SK-N-SH (cell line): Measurements from ENCODE around the gene PKD1.
A peak's percentile ranks its signal among the peaks of the same experiment; 100 is the strongest.

ENCODE experiments used
- ELF1 ChIP-seq: IDR thresholded peaks from 2 replicates; pipeline ENCODE4 v1.4.0; 2012
- EP300 ChIP-seq, 2 experiments: IDR thresholded peaks; 2 replicates each; pipeline versions ENCODE4 v1.4.0 to v1.6.1; 2012; ENCODE audit warnings: borderline replicate concordance in 1 of 2, low read depth in 1 of 2, low read length in 1 of 2
- EZH2phosphoT487 ChIP-seq: fragments of 200-600 bp; sonication (generic); IDR thresholded peaks from 2 replicates; pipeline ENCODE4 v1.6.1; 2017; ENCODE audit warnings: low read depth, mixed run types, mild to moderate bottlenecking, antibody characterized with exemption, moderate library complexity, borderline replicate concordance
- NRF1 ChIP-seq: IDR thresholded peaks from 2 replicates; pipeline ENCODE4 v1.6.1; 2012; ENCODE audit warnings: low read depth, mild to moderate bottlenecking, low read length
- POLR2AphosphoS5 ChIP-seq: IDR thresholded peaks from 2 replicates; pipeline ENCODE4 v1.6.1; 2012; ENCODE audit warnings: low read depth, low read length
- RCOR1 ChIP-seq: fragments of 150-350 bp; IDR thresholded peaks from 2 replicates; pipeline ENCODE4 v1.6.1; 2017; ENCODE audit warnings: antibody characterized with exemption, low read length
- TAF1 ChIP-seq: IDR thresholded peaks from 2 replicates; pipeline ENCODE4 v1.6.1; 2012; ENCODE audit warnings: low read depth, mild to moderate bottlenecking, low read length, moderate library complexity, borderline replicate concordance
- TF ChIP-seq, protein P1 (sequence below): fragments of 200-600 bp; sonication (generic); IDR thresholded peaks from 2 replicates; pipeline ENCODE4 v1.6.1; 2017; ENCODE audit warnings: antibody characterized with exemption, mild to moderate bottlenecking, moderate library complexity
- TF ChIP-seq, protein P2 (sequence below): IDR thresholded peaks from 2 replicates; pipeline ENCODE4; 2012

GRCh38 chr16:2056681-2057407 lies 78.9 kb downstream of the PKD1 start:
- TF ChIP-seq, protein P1, sequence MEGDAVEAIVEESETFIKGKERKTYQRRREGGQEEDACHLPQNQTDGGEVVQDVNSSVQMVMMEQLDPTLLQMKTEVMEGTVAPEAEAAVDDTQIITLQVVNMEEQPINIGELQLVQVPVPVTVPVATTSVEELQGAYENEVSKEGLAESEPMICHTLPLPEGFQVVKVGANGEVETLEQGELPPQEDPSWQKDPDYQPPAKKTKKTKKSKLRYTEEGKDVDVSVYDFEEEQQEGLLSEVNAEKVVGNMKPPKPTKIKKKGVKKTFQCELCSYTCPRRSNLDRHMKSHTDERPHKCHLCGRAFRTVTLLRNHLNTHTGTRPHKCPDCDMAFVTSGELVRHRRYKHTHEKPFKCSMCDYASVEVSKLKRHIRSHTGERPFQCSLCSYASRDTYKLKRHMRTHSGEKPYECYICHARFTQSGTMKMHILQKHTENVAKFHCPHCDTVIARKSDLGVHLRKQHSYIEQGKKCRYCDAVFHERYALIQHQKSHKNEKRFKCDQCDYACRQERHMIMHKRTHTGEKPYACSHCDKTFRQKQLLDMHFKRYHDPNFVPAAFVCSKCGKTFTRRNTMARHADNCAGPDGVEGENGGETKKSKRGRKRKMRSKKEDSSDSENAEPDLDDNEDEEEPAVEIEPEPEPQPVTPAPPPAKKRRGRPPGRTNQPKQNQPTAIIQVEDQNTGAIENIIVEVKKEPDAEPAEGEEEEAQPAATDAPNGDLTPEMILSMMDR = peak; percentile 23; the same call in 1 of the 2 replicates
- TF ChIP-seq, protein P2, sequence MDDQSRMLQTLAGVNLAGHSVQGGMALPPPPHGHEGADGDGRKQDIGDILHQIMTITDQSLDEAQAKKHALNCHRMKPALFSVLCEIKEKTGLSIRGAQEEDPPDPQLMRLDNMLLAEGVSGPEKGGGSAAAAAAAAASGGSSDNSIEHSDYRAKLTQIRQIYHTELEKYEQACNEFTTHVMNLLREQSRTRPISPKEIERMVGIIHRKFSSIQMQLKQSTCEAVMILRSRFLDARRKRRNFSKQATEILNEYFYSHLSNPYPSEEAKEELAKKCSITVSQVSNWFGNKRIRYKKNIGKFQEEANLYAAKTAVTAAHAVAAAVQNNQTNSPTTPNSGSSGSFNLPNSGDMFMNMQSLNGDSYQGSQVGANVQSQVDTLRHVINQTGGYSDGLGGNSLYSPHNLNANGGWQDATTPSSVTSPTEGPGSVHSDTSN = no peak
- TF ChIP-seq POLR2AphosphoS5 (no peak), TAF1 (no peak), RCOR1 (no peak), EZH2phosphoT487 (no peak), NRF1 (no peak), EP300 (IDR thresholded peaks at IDR 0.05; ENCODE audit: borderline replicate concordance in 1 of 2, low read depth in 1 of 2, low read length in 1 of 2) (no peak), ELF1 (no peak)
